ACHN (cell line): ENCODE results near the gene HS3ST5.

ENCODE experiments used
- DNase-seq: peaks from one replicate; pipeline ENCODE4 v3.0.0-alpha.2; 2015
- in situ Hi-C: cut with HindIII; loops from 2 replicates; pipeline ENCODE4 v1.10.0; 2017; ENCODE audit warnings: low sequenced_read_pairs, low pct_ligation_motif_present, low pct_unique_long_range_greater_than_20kb

Gene HS3ST5

DNA sequence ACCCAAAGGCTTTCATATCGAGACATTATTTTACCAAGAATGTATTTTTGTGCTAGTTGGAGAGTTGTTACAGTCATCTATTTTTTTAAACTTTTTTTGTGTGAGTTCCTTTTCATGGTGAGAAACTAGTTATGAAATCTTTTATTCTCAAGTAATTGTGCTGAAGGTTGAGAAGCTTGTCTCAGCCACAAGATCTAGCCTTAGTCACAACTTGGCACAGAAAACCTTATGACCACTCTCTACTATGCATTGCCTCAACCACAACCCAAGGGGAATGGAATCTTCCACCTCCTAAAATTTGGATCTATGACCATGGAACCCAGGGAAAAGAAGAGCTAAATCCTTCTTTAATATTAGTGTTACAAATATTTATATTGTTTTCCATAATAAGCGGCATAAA is 58.5 kb downstream of the HS3ST5 start:
- in situ Hi-C loops, result no loop called here
- no peak for DNase-seq

- no peak for DNase-seq
- in situ Hi-C loops, result no loop called here
Measured at GRCh38 chr6:114282292-114282691, 60.5 kb downstream of the HS3ST5 start.

DNA sequence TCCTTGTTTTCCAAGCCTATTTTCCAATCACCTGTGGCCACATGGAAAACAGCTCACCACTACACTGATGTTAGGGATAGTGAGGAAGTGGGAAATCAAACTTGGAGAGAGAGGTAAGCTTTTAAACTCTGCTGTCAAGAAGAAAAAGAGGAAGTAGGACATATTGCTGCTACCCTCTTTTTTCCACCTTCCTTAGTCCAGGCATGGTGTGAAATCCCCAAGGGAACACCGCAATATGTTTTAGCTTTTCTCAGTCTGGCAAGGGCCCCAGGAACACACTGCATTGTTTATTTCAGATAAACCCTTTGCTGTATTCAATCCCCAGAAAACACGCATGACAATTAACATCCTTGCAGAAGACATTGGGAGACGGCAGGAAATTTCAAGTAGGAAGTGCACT is 61.3 kb downstream of the HS3ST5 start:
- no peak for DNase-seq
- in situ Hi-C loops, result no loop called here

- in situ Hi-C loops, result no loop called here
- DNase-seq, result no peak
Measured at GRCh38 chr6:114280239-114280982, 62.4 kb downstream of the HS3ST5 start.

DNA sequence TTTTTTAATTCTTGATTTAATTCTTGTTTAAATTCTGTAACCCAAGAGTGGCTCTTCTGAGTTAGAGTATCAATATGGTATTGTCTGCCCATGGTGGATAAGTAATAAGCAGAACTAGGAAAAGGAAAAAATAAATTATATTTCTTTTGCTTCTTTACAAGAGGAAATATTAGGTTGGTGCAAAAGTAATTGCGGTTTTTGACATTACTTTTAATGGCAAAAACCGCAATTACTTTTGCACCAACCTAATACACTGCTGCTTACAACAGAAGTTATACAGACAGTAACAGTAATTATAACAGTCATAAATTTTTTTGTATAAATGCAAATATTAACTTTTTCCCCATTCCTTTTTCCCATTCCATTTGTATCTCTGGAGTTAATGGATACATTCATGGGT is 65.6 kb downstream of the HS3ST5 start:
- no peak for DNase-seq
- in situ Hi-C loops, result no loop called here

GRCh38 chr6:114276783-114277182 is 66.0 kb downstream of the HS3ST5 start:
- no peak for DNase-seq

DNA sequence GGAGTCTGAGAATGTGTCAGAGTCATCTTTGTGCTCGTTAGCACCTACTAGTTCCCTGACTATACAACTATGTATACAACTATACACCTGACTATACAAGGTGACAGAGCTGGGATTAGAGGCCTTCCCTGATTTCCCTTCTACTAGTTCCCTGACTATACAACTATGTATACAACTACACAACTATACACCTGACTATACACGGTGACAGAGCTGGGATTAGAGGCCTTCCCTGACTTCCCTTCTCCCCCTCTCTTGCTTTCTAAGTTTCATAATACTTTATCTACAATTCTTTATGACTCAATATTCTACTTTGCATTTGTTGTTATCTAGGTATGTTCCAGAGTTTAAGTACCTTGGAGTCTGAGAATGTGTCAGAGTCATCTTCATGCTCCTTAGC is 68.0 kb downstream of the HS3ST5 start:
- in situ Hi-C loops, result no loop called here
- DNase-seq, result no peak

More at GRCh38 chr6:114276783-114277182, 66.0 kb downstream of the HS3ST5 start:
- in situ Hi-C loops, result no loop called here

DNA sequence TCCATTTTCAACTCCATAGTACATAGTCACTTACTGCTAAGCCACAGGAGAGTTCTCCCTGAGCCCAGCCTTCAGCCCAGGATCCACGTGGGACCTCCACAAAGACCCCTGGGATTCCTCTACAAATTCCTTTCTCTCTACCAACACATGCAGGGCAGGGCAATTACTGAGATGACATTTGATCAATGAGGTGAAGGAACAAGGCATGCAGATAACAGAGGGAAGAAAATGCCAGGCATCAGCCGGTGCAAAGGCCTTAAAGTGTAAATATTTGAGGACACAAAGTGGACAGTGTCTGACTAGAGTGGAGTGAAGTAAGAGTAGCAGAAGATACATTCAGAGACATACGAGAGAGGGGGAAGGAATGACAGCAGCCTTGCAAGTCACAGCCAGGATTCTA is 70.2 kb downstream of the HS3ST5 start:
- no peak for DNase-seq
- in situ Hi-C loops, result no loop called here

DNA sequence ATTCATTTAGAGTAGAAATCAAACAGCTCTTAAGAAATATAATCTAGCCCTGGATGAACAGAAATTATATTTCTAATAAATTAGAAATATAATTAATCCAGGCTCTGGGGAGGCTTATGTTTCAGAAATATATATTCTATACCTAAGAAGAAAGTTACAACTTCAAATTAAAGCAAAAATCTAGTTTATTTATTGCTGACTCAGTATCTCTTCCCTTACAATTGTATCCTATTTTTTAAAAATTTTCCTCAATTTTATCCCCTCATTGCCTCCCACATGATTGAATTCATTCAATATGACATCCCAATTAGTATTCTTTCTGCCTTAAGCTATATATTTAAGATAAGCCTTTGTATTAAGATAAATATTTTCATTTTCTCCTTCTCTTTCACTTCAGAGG is 71.4 kb downstream of the HS3ST5 start:
- in situ Hi-C loops, result no loop called here
- DNase-seq, result no peak

GRCh38 chr6:114267897-114268296 is 74.9 kb downstream of the HS3ST5 start:
- DNase-seq, result no peak
- in situ Hi-C loops, result no loop called here

DNA sequence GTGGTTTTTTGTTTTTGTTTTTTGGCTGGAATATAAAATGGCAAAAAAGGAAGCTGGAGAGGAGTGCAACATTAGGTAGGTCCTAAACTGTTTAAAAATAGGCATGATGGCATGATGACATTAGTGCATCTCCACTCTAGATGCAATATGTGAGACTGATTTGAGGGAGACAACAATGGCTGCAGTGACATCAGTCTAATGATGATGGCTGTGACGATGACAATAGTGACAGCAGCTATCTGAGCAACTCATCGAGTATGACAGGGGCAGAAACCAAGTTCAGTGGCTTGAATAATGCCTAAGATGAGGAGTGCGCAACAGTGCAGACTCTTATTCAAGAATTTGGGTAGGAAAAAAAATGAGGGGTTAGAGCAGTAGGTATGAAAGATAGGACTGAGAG is 82.0 kb downstream of the HS3ST5 start:
- no peak for DNase-seq
- in situ Hi-C loops, result no loop called here

DNA sequence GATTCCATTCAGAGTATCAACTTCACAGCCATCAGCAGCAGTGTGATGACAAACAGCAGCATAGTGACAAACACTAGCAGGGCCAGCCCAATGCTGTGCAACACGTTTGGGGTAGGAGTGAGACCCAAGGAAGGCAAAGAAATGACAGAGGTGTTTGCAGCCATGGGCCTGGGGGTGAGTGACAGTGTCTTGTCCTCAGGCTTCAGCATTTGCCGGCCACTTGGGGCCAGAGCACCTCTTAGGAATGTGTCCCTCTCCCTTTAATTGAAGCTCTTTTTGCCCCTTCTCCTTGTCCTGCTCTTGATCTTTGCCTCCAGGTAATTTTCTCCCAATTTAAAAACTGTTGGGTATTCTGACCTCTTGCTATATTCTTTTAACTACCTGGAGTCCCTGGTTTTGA is 84.4 kb downstream of the HS3ST5 start:
- DNase-seq, result no peak
- in situ Hi-C loops, result no loop called here

DNA sequence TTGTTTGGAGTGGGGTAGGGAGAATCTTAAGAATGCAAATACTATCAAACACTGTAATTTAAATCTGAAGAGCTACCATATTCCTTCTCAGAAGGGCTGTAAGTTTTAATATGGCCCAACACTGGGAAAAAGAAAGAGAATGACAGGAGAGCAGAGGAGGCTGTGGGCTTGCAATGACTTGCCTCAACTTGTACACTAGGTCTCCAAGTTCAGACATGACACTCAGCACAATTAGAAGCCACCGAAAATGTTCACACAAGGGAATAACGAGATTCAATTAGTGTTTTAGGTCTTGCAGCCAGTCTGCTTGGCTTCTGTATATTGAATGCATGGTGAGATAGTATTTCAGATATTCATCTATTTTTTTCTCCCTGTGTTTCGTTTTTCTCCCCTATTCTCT is 89.4 kb downstream of the HS3ST5 start:
- in situ Hi-C loops, result no loop called here
- DNase-seq, result no peak

GRCh38 chr6:114249522-114249921 is 93.3 kb downstream of the HS3ST5 start:
- in situ Hi-C loops, result no loop called here
- no peak for DNase-seq

GRCh38 chr6:114247101-114247500 is 95.7 kb downstream of the HS3ST5 start:
- no peak for DNase-seq
- in situ Hi-C loops, result no loop called here

DNA sequence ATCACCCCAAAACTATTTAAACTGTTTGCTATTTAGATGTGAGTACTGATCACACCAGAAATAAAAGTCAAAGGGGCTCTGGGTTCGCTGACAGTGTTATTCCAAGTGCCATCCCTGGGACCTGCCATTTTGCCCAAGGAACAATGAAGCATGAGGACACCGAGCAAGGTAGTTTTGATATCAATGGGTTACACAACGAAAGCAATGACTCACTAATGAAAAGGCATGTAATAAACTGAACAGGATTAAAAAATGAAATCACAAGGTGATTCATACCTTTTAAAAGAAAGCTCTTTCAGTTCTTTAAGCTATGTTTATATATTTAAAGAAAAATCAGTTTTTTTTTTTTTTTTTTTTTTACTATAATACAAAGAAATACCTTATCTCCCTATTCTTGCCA is 102.0 kb downstream of the HS3ST5 start:
- in situ Hi-C loops, result no loop called here

GRCh38 chr6:114228675-114229074 is 114.1 kb downstream of the HS3ST5 start:
- in situ Hi-C loops, result no loop called here
- no peak for DNase-seq

More for the DNA sequence above, 102.0 kb downstream of the HS3ST5 start:
- DNase-seq, result no peak

GRCh38 chr6:114227944-114228468 is 114.8 kb downstream of the HS3ST5 start:
- DNase-seq, result no peak
- in situ Hi-C loops, result no loop called here

- no peak for DNase-seq
- in situ Hi-C loops, result no loop called here
Measured at GRCh38 chr6:114220241-114220640, 122.6 kb downstream of the HS3ST5 start.
